Ishikawa (cell line): ENCODE results near the gene SMYD4.

Source experiments
- CEBPB ChIP-seq: IDR thresholded peaks from 2 replicates; pipeline ENCODE4 v1.6.1; 2012
- CREB1 ChIP-seq: IDR thresholded peaks from 2 replicates; pipeline ENCODE4 v1.6.1; 2012; ENCODE audit warnings: low read depth
- EGR1 ChIP-seq: IDR thresholded peaks from 2 replicates; pipeline ENCODE4 v1.6.1; 2012
- EP300 ChIP-seq: IDR thresholded peaks from 2 replicates; pipeline ENCODE4 v1.6.1; 2012; ENCODE audit warnings: borderline replicate concordance
- FOXM1 ChIP-seq: IDR thresholded peaks from 2 replicates; pipeline ENCODE4 v1.6.1; 2012; ENCODE audit warnings: low read depth, borderline replicate concordance
- NFIC ChIP-seq: IDR thresholded peaks from 2 replicates; pipeline ENCODE4 v1.6.1; 2012
- RAD21 ChIP-seq: IDR thresholded peaks from 2 replicates; pipeline ENCODE4 v1.6.1; 2012; ENCODE audit warnings: low read depth
- REST ChIP-seq: IDR thresholded peaks from 2 replicates; pipeline ENCODE4 v1.6.1; 2012; ENCODE audit warnings: low read depth, mild to moderate bottlenecking
- TAF1 ChIP-seq: IDR thresholded peaks from 2 replicates; pipeline ENCODE4 v1.6.1; 2012; ENCODE audit warnings: low read depth, mild to moderate bottlenecking
- TCF12 ChIP-seq: IDR thresholded peaks from 2 replicates; pipeline ENCODE4 v1.6.1; 2012; ENCODE audit warnings: low read depth
- TEAD4 ChIP-seq: IDR thresholded peaks from 2 replicates; pipeline ENCODE4 v1.6.1; 2012
- USF1 ChIP-seq: IDR thresholded peaks from 2 replicates; pipeline ENCODE4 v1.6.1; 2012
- YY1 ChIP-seq: IDR thresholded peaks from 2 replicates; pipeline ENCODE4 v1.6.1; 2012; ENCODE audit warnings: low read depth
- ZBTB7A ChIP-seq: IDR thresholded peaks from 2 replicates; pipeline ENCODE4 v1.6.1; 2012; ENCODE audit warnings: low read depth
- TF ChIP-seq, protein P1 (sequence below): IDR thresholded peaks from 2 replicates; pipeline ENCODE4 v1.6.1; 2012

Gene SMYD4

DNA sequence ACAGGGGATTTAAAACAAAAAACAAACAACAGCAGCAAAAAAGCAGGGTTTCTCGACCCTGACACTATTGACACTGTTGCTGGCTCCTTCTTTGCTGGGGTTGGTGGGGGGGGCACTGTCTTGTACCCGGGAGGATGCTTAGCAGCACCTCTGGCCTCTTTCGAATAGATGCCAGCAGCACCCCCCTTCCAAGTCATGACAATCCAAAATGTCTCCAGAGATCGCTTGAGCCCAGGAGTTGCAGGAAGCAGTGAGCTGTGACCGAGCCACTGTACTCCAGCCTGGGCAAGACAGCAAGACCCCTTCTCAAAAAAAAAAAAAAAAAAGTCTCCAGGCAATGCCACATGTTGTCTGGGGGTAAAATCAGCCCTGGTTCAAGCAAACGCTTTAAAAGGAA is 47.5 kb downstream of the SMYD4 start:
- TF ChIP-seq ZBTB7A = no peak
- no peak for TF ChIP-seq CEBPB
- no peak for TF ChIP-seq EGR1
- no peak for TF ChIP-seq TCF12
- TF ChIP-seq CREB1 = no peak
- TF ChIP-seq, protein P1, sequence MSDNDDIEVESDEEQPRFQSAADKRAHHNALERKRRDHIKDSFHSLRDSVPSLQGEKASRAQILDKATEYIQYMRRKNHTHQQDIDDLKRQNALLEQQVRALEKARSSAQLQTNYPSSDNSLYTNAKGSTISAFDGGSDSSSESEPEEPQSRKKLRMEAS = no peak
- TF ChIP-seq YY1 = no peak
- no peak for TF ChIP-seq TAF1
- TF ChIP-seq REST = no peak
- no peak for TF ChIP-seq NFIC
- no peak for TF ChIP-seq EP300
- TF ChIP-seq USF1 = no peak
- TF ChIP-seq FOXM1 = no peak
- no peak for TF ChIP-seq RAD21
- TF ChIP-seq TEAD4 = no peak

- no peak for TF ChIP-seq YY1
- TF ChIP-seq REST = no peak
Observed at GRCh38 chr17:1779571-1780131, 50.1 kb downstream of the SMYD4 start.

DNA sequence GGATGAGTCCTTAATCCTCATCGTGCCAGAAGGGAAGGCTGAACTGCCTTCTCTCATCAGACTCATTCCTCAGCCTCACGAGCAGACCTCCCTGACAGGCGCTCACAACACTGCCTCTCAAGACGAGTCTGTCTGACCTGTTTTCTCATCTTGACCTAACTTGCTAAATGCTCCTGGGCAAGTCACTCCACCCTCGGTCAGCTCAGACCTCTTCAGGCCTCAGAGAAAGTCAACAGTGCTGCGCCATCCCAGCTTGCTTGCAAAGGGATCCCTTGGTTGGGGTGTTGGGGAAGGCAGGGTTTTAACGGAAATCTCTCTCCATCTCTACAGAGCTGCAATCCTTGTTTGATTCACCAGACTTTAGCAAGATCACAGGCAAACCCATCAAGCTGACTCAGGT is 52.8 kb downstream of the SMYD4 start:
- TF ChIP-seq EP300 (no peak), TAF1 (no peak), ZBTB7A (no peak), NFIC (no peak), REST (no peak), EGR1 (no peak), TCF12 (no peak), CEBPB (no peak), CREB1 (no peak), FOXM1 (no peak), RAD21 (no peak), YY1 (no peak), USF1 (no peak), TEAD4 (no peak)
- TF ChIP-seq, protein P1 = no peak

DNA sequence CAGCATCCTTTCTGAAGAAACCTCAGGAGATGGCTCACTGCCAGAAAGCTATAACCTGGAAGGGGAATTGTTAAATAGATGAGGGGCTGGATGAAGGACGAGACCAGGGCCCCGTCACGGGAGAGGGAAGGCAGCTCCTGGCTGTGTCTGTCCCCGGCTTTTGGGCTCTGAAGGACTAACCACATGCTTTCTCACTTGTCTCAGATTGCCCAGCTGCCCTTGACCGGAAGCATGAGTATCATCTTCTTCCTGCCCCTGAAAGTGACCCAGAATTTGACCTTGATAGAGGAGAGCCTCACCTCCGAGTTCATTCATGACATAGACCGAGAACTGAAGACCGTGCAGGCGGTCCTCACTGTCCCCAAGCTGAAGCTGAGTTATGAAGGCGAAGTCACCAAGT is 53.4 kb downstream of the SMYD4 start:
- TF ChIP-seq CREB1 = no peak
- no peak for TF ChIP-seq REST
- TF ChIP-seq CEBPB = no peak
- TF ChIP-seq, protein P1 = no peak
- TF ChIP-seq ZBTB7A = no peak
- no peak for TF ChIP-seq EP300
- TF ChIP-seq TAF1 = no peak
- TF ChIP-seq RAD21 = no peak
- TF ChIP-seq USF1 = no peak
